RCC 7860 (cell line): ENCODE data around the gene GORASP2.
A peak's percentile ranks its signal among the peaks of the same experiment; 100 is the strongest.

Source experiments
- DNase-seq: peaks from one replicate; pipeline ENCODE4 v3.0.0-alpha.2; 2015; ENCODE audit warnings: low spot score
- FAIRE-seq: peaks from 2 replicates; lab custom pipeline; 2012; peaks lifted over from hg19 to GRCh38; lab: Jason Lieb, UNC

The GORASP2 gene

GRCh38 chr2:170922634-170923494 is 6.2 kb upstream of the GORASP2 start:
- DNase-seq, result no peak
- no peak for FAIRE-seq

GRCh38 chr2:170923799-170924198 is 5.3 kb upstream of the GORASP2 start:
- no peak for DNase-seq
- no peak for FAIRE-seq

- FAIRE-seq, result no peak
- no peak for DNase-seq
Measured at GRCh38 chr2:170924969-170925368, 4.1 kb upstream of the GORASP2 start.

GRCh38 chr2:170925923-170926322 is 3.1 kb upstream of the GORASP2 start:
- DNase-seq (no peak), FAIRE-seq (no peak)

- DNase-seq, result no peak
- no peak for FAIRE-seq
Measured at GRCh38 chr2:170926743-170927297, 2.2 kb upstream of the GORASP2 start.

- DNase-seq (no peak), FAIRE-seq (no peak)
Measured at GRCh38 chr2:170928036-170928823, 823 bp upstream of the GORASP2 start.

- DNase-seq (peak; percentile 8), FAIRE-seq (no peak)
Measured at GRCh38 chr2:170929686-170930050, 615 bp downstream of the GORASP2 start.

- no peak for FAIRE-seq
- peak; percentile 46 for DNase-seq
Measured at GRCh38 chr2:170930131-170930990, 1.3 kb downstream of the GORASP2 start.

- FAIRE-seq, result no peak
- DNase-seq, result no peak
Measured at GRCh38 chr2:170930991-170931266, 1.9 kb downstream of the GORASP2 start.

GRCh38 chr2:170932166-170932565 is 3.1 kb downstream of the GORASP2 start:
- no peak for FAIRE-seq
- DNase-seq, result no peak

GRCh38 chr2:170932948-170933347 is 3.9 kb downstream of the GORASP2 start:
- DNase-seq (no peak), FAIRE-seq (no peak)

- FAIRE-seq (no peak), DNase-seq (no peak)
Measured at GRCh38 chr2:170937709-170938379, 8.8 kb downstream of the GORASP2 start.

- FAIRE-seq, result no peak
- DNase-seq, result no peak
Measured at GRCh38 chr2:170940066-170940465, 11.0 kb downstream of the GORASP2 start.

- FAIRE-seq (no peak), DNase-seq (no peak)
Measured at GRCh38 chr2:170942615-170943014, 13.6 kb downstream of the GORASP2 start.

- FAIRE-seq (no peak), DNase-seq (no peak)
Measured at GRCh38 chr2:170943041-170943440, 14.0 kb downstream of the GORASP2 start.

GRCh38 chr2:170943596-170943995 is 14.5 kb downstream of the GORASP2 start:
- DNase-seq (no peak), FAIRE-seq (no peak)

GRCh38 chr2:170944545-170944944 is 15.5 kb downstream of the GORASP2 start:
- no peak for FAIRE-seq
- no peak for DNase-seq

- no peak for FAIRE-seq
- DNase-seq, result no peak
Measured at GRCh38 chr2:170949415-170949814, 20.4 kb downstream of the GORASP2 start.

- FAIRE-seq, result no peak
Measured at GRCh38 chr2:170950221-170950761, 21.2 kb downstream of the GORASP2 start.

GRCh38 chr2:170953941-170954340 is 24.9 kb downstream of the GORASP2 start:
- FAIRE-seq, result no peak

More at GRCh38 chr2:170950221-170950761, 21.2 kb downstream of the GORASP2 start:
- DNase-seq, result no peak

More at GRCh38 chr2:170953941-170954340, 24.9 kb downstream of the GORASP2 start:
- no peak for DNase-seq
